NK-92 (cell line): ENCODE data around the gene CADM3.

Experiments
- DNase-seq: peaks from one replicate; lab custom pipeline; 2025; ENCODE audit not compliant: unreplicated experiment; lab: John Stamatoyannopoulos, UW

CADM3 gene

GRCh38 chr1:159171254-159171687, at the start of gene CADM3:
CADM3 (plus strand) TSS chr1:159171615; CDS start chr1:159171766, 151 bp downstream.
- no peak for DNase-seq

- no peak for DNase-seq
Measured at GRCh38 chr1:159122005-159122621, 49.3 kb upstream of the CADM3 start.

- DNase-seq = no peak
Measured at GRCh38 chr1:159123587-159123986, 47.8 kb upstream of the CADM3 start.

- no peak for DNase-seq
Measured at GRCh38 chr1:159132271-159132881, 39.0 kb upstream of the CADM3 start.

- DNase-seq = no peak
Measured at GRCh38 chr1:159140474-159140873, 30.9 kb upstream of the CADM3 start.

GRCh38 chr1:159141584-159142390, 29.6 kb upstream of the CADM3 start:
- DNase-seq = no peak

- DNase-seq = no peak
Measured at GRCh38 chr1:159142391-159142663, 29.1 kb upstream of the CADM3 start.

- DNase-seq = no peak
Measured at GRCh38 chr1:159142726-159143510, 28.5 kb upstream of the CADM3 start.

- DNase-seq = no peak
Measured at GRCh38 chr1:159144571-159144970, 26.8 kb upstream of the CADM3 start.

- DNase-seq = no peak
Measured at GRCh38 chr1:159146980-159147379, 24.4 kb upstream of the CADM3 start.

GRCh38 chr1:159152031-159152430, 19.4 kb upstream of the CADM3 start:
- DNase-seq = no peak

GRCh38 chr1:159161001-159161718, 10.3 kb upstream of the CADM3 start:
- no peak for DNase-seq

- DNase-seq = no peak
Measured at GRCh38 chr1:159161719-159162026, 9.7 kb upstream of the CADM3 start.

- no peak for DNase-seq
Measured at GRCh38 chr1:159162516-159163265, 8.7 kb upstream of the CADM3 start.

- no peak for DNase-seq
Measured at GRCh38 chr1:159163614-159164228, 7.7 kb upstream of the CADM3 start.

- DNase-seq = no peak
Measured at GRCh38 chr1:159168043-159168442, 3.4 kb upstream of the CADM3 start.

GRCh38 chr1:159170639-159171038, 776 bp upstream of the CADM3 start:
- no peak for DNase-seq

- DNase-seq = no peak
Measured at GRCh38 chr1:159171688-159172501, 480 bp downstream of the CADM3 start.

- DNase-seq = no peak
Measured at GRCh38 chr1:159172614-159173291, 1.3 kb downstream of the CADM3 start.
